K562 (cell line): Measurements from ENCODE around the gene CCDC167. TPM values are rescaled to one million over a fixed set of nuclear protein-coding genes. Genes with fewer than 3 reads are reported as not detected.

Experiments used
- ATAC-seq: fragments of 200-7000 bp; cut with Tn5 transposase; 3 replicates; pipeline ENCODE4 v1.9.1; 2020; ENCODE audit warnings: moderate library complexity
- BruUV-seq: library from RNA; stranded (reverse); fragments of 400-500 nt; replicated peaks from 2 replicates; lab custom pipeline; 2021; lab: Mats Ljungman, UMichigan
- CTCF ChIA-PET: fragments of 300-600 bp; formaldehyde crosslinking; extraction: SDS; loops from one replicate; lab custom pipeline; 2021; ENCODE audit warnings: low intra/inter-chr PET ratio; lab: Yijun Ruan, JAX
- POLR2A ChIA-PET: fragments of 300-600, 350-650 bp; sonication (Branson Sonifier 250); formaldehyde crosslinking; extraction: SDS; loops from one replicate; lab custom pipeline; 2021; ENCODE audit warnings: antibody characterized with exemption, inconsistent platforms; lab: Yijun Ruan, JAX
- DNase-seq, 4 experiments: peaks; one replicate each; pipeline versions ENCODE4 v3.0.0 to v3.0.0-alpha.2; 2011 to 2018; ENCODE audit warnings: low spot score in 3 of 4, mixed read lengths in 3 of 4; ENCODE audit errors: extremely low read depth in 1 of 4
- FAIRE-seq: peaks from 2 replicates; lab custom pipeline; 2011; peaks lifted over from hg19 to GRCh38; lab: Jason Lieb, UNC
- H2AFZ ChIP-seq: 2 replicates; pipeline ENCODE4 v1.6.0; 2011; ENCODE audit warnings: low read depth, low read length, control low read depth, inconsistent platforms
- H3K27ac ChIP-seq: fragments of 200-600 bp; 3 replicates; pipeline ENCODE4 v1.8.0; 2011; ENCODE audit warnings: low read depth, mild to moderate bottlenecking, control low read depth, inconsistent platforms, low read length, moderate library complexity, mixed read lengths; ENCODE audit errors: extremely low read depth
- H3K27me3 ChIP-seq, 2 experiments: fragments of 300-600 bp in 1 of 2; 2 replicates in 1 of 2; 3 replicates in 1 of 2; pipeline versions ENCODE4 v1.6.0 to v1.8.0; 2011; ENCODE audit warnings: inconsistent platforms in 2 of 2, low read length in 2 of 2, mild to moderate bottlenecking in 1 of 2, mixed read lengths in 1 of 2, moderate library complexity in 1 of 2; ENCODE audit not compliant: control insufficient read depth in 2 of 2, insufficient read depth in 2 of 2
- H3K36me3 ChIP-seq: fragments of 300-600 bp; 3 replicates; pipeline ENCODE4 v1.8.0; 2011; ENCODE audit warnings: mild to moderate bottlenecking, low read length, inconsistent platforms; ENCODE audit not compliant: control insufficient read depth, insufficient read depth
- H3K4me1 ChIP-seq, 2 experiments: fragments of 200-600 bp in 1 of 2; replicated peaks in 1 of 2; 2 replicates in 1 of 2; 3 replicates in 1 of 2; pipeline versions ENCODE4 v1.5.1 to v1.8.0; 2011; ENCODE audit warnings: inconsistent platforms in 2 of 2, low read length in 2 of 2, mild to moderate bottlenecking in 1 of 2, mixed read lengths in 1 of 2, moderate library complexity in 1 of 2; ENCODE audit not compliant: control insufficient read depth in 2 of 2, insufficient read depth in 2 of 2
- H3K4me2 ChIP-seq: 2 replicates; pipeline ENCODE4 v1.6.1; 2011; ENCODE audit warnings: low read length, control low read depth, inconsistent platforms, mixed read lengths; ENCODE audit not compliant: insufficient read depth
- H3K4me3 ChIP-seq: fragments of 200-600 bp; sonication (generic), shearing (Covaris generic); 2 replicates; pipeline ENCODE4 v1.5.1; 2016; ENCODE audit warnings: control low read depth, inconsistent platforms
- H3K79me2 ChIP-seq: fragments of 200-600 bp; 3 replicates; pipeline ENCODE4 v1.8.0; 2011; ENCODE audit warnings: low read length, inconsistent platforms; ENCODE audit not compliant: control insufficient read depth, insufficient read depth
- H3K9ac ChIP-seq, 2 experiments: 2 replicates each; pipeline versions ENCODE4 v1.6.0 to v1.6.1; 2011; ENCODE audit warnings: low read depth in 2 of 2, low read length in 2 of 2, control low read depth in 1 of 2, inconsistent platforms in 1 of 2, mild to moderate bottlenecking in 1 of 2, mixed read lengths in 1 of 2; ENCODE audit not compliant: insufficient read depth in 1 of 2
- H3K9me1 ChIP-seq: one replicate; pipeline ENCODE4 v1.6.0; 2011; ENCODE audit warnings: inconsistent platforms, mild to moderate bottlenecking, low read length, moderate library complexity; ENCODE audit not compliant: control insufficient read depth, insufficient read depth
- H3K9me3 ChIP-seq: replicated peaks from 2 replicates; pipeline ENCODE4 v1.5.1; 2011; ENCODE audit warnings: low read depth, low read length, inconsistent platforms; ENCODE audit not compliant: control insufficient read depth, insufficient read depth
- H4K20me1 ChIP-seq: replicated peaks from 2 replicates; pipeline ENCODE4 v1.6.1; 2011; ENCODE audit warnings: low read length, inconsistent platforms, mixed read lengths; ENCODE audit not compliant: control insufficient read depth, insufficient read depth
- CHD2 ChIP-seq: IDR thresholded peaks from 2 replicates; pipeline ENCODE4 v1.6.1; 2011; ENCODE audit warnings: low read depth, low read length
- EP300 ChIP-seq: IDR thresholded peaks from 2 replicates; pipeline ENCODE4 v1.6.1; 2012; ENCODE audit warnings: low read length, improper control_type of control experiment
- HDAC6 ChIP-seq: IDR thresholded peaks from 2 replicates; pipeline ENCODE4 v1.6.1; 2012; ENCODE audit warnings: low read depth, mild to moderate bottlenecking, control low read depth, inconsistent platforms, low read length, moderate library complexity
- HNRNPLL ChIP-seq: fragments of 200-400 bp; formaldehyde crosslinking; IDR thresholded peaks from 2 replicates; pipeline ENCODE4 v1.6.1; 2017; ENCODE audit warnings: low read length, low read depth, mild to moderate bottlenecking; ENCODE audit not compliant: poor library complexity, severe bottlenecking
- JUN ChIP-seq, 2 experiments: sonication (generic) in 1 of 2; formaldehyde crosslinking in 1 of 2; IDR thresholded peaks; 2 replicates each; pipeline versions ENCODE4 v1.6.1 to v1.8.0; 2012 to 2022; ENCODE audit warnings: borderline replicate concordance in 2 of 2, mild to moderate bottlenecking in 2 of 2, improper control_type of control experiment in 1 of 2, low read depth in 1 of 2, low read length in 1 of 2, missing genetic modification reagents in 1 of 2
- RBM15 ChIP-seq: fragments of 200-400 bp; formaldehyde crosslinking; IDR thresholded peaks from 2 replicates; pipeline ENCODE4 v1.6.1; 2018; ENCODE audit warnings: mild to moderate bottlenecking, low read length, moderate library complexity; ENCODE audit not compliant: insufficient read depth
- RUNX1 ChIP-seq: sonication (generic); IDR thresholded peaks from 2 replicates; pipeline ENCODE4 v1.6.1; 2016; ENCODE audit warnings: antibody characterized with exemption, low read depth
- SMARCB1 ChIP-seq: IDR thresholded peaks from 2 replicates; pipeline ENCODE4 v1.6.1; 2011; ENCODE audit warnings: improper control_type of control experiment, low read depth; ENCODE audit not compliant: insufficient read length
- STAT5A ChIP-seq: IDR thresholded peaks from 2 replicates; pipeline ENCODE4 v1.6.1; 2012; ENCODE audit warnings: low read length, inconsistent platforms, borderline replicate concordance
- ZBTB7A ChIP-seq: IDR thresholded peaks from 2 replicates; pipeline ENCODE4 v1.6.1; 2011; ENCODE audit warnings: low read depth, mild to moderate bottlenecking, low read length, moderate library complexity, borderline replicate concordance; ENCODE audit not compliant: control insufficient read depth
- ZNF561 ChIP-seq: fragments of 450-650 bp; formaldehyde crosslinking; conservative IDR thresholded peaks from 2 replicates; pipeline ENCODE4 v1.4.0; 2020; ENCODE audit warnings: mild to moderate bottlenecking, moderate library complexity
- ZNF76 ChIP-seq: fragments of 250-450 bp; sonication (Bioruptor Pico); IDR thresholded peaks from 2 replicates; pipeline ENCODE4 v1.4.0; 2020; ENCODE audit warnings: mild to moderate bottlenecking, moderate library complexity, borderline replicate concordance
- WGBS: fragments of 100-300 bp; shearing (Covaris generic); methylation state at CpG from one replicate; pipeline ENCODE4 v1.1.6; 2016; ENCODE audit warnings: low coverage, mixed read lengths; ENCODE audit not compliant: insufficient coverage; ENCODE audit errors: missing lambda C conversion rate; 5-methylcytosine and 5-hydroxymethylcytosine counted together
- in situ Hi-C: fragments of 300-500 bp; cut with MboI; formaldehyde crosslinking; loops from 4 replicates; pipeline ENCODE4 v1.15.0; 2018; ENCODE audit warnings: inconsistent platforms, mixed read lengths
- intact Hi-C: fragments of 100-400 bp; cut with micrococcal nuclease; formaldehyde crosslinking; loops from 2 replicates; pipeline ENCODE4 v1.14.2; 2022
- polyA plus RNA-seq, 8 experiments: library from polyadenylated mRNA; depleted of rRNA in 4 of 8; stranded (reverse) in 5 of 8; unstranded in 3 of 8; fragments of >200 nt; fragmentation: Nextera tagmentation in 2 of 8; fragmentation: Illumina TruSeq in 1 of 8; extraction: Ambion mirVana in 2 of 8; extraction: Trizol in 1 of 8; gene quantifications; 2 replicates each; pipeline versions ENCODE4 v1.2.1 to v1.2.3, GENCODE V29; 2011 to 2014; ENCODE audit warnings: inconsistent platforms in 1 of 8, missing spikeins in 1 of 8
- total RNA-seq, 7 experiments: library from RNA; depleted of rRNA in 6 of 7; stranded (reverse); fragments of >200 nt in 6 of 7; fragmentation: Illumina TruSeq in 2 of 7; extraction: Trizol in 2 of 7; gene quantifications; 2 replicates each; pipeline versions ENCODE4 v1.2.1 to v1.2.3, GENCODE V29; 2011 to 2021; ENCODE audit warnings: low replicate concordance in 1 of 7
- TF ChIP-seq, protein P1 (sequence below): IDR thresholded peaks from 2 replicates; pipeline ENCODE4 v1.6.1; 2012; ENCODE audit warnings: low read depth, low read length, improper control_type of control experiment, borderline replicate concordance
- TF ChIP-seq, protein P2 (sequence below): fragments of 450-650 bp; IDR thresholded peaks from 2 replicates; pipeline ENCODE4 v1.6.1; 2016; ENCODE audit warnings: antibody characterized with exemption
- TF ChIP-seq, protein P3 (sequence below), 3 experiments: fragments of 200-800 bp in 1 of 3; sonication (Bioruptor generic) in 1 of 3; sonication (generic) in 1 of 3; formaldehyde crosslinking in 1 of 3; IDR thresholded peaks; 2 replicates each; pipeline versions ENCODE4 v1.6.1 to v1.8.0; 2016 to 2022; ENCODE audit warnings: mild to moderate bottlenecking in 2 of 3, missing compliant biosample characterization in 2 of 3, missing genetic modification characterization in 2 of 3, missing genetic modification reagents in 1 of 3

The CCDC167 gene
- total and polyA plus RNA-seq, 9 of the 15 experiments (the other 6 are each of a cell fraction or from before 2014, with no cell fraction given) = 26.0 to 114 (median 45.2) TPM

DNA sequence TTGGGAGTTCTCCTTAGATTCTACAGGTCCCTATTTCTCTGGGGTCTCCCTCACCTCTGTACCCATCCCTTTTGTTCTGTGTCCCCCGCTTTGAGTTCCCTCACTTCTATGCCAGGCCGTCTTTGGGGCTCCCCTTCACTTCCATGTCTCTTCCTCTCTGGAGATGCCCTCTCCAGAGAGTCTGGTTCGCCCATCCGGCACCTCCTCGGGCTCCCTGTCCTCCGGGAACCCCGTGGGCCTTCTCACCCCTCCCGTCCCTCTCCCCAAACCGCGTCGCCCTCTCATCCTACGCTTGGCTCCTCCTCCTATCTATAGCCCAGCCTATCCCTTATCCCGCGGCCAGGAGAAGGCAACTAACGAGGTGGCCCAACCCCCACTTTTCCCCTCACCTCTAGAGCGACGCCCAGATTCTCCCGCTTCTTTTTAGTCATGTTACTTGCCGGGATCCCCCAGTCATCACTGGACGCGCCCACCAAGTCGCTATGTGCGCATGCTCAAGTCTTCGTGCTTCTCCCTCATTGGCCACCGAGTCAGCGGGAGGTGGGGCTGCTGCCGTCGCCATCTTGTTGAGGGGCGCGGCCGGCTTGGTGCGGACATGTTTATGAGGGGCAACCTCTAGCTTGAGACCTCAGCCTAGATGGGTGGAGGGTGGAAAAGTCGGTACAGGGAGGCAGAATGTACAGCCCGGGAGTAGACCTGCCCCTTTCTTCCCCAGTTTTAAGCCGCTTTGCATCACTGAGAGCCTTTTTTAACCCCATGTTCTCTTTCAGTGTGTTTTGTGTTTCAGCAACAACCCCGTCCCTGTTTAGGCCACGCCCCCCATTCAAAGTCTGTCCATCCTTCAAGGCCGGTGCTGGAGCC is at the start of gene CCDC167 (continued):
- TF ChIP-seq, protein P1, sequence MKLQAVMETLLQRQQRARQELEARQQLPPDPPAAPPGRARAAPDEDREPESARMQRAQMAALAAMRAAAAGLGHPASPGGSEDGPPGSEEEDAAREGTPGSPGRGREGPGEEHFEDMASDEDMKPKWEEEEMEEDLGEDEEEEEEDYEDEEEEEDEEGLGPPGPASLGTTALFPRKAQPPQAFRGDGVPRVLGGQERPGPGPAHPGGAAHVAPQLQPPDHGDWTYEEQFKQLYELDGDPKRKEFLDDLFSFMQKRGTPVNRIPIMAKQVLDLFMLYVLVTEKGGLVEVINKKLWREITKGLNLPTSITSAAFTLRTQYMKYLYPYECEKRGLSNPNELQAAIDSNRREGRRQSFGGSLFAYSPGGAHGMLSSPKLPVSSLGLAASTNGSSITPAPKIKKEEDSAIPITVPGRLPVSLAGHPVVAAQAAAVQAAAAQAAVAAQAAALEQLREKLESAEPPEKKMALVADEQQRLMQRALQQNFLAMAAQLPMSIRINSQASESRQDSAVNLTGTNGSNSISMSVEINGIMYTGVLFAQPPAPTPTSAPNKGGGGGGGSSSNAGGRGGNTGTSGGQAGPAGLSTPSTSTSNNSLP = no peak
- TF ChIP-seq ZNF561 = no peak
- no peak for TF ChIP-seq HDAC6
- peak; percentile 34 for TF ChIP-seq HNRNPLL
- 0 out of 2 replicates have a peak, but pooled peaks have one; percentile 52 for TF ChIP-seq CHD2
- no peak for TF ChIP-seq STAT5A
- no peak for TF ChIP-seq RUNX1

DNA sequence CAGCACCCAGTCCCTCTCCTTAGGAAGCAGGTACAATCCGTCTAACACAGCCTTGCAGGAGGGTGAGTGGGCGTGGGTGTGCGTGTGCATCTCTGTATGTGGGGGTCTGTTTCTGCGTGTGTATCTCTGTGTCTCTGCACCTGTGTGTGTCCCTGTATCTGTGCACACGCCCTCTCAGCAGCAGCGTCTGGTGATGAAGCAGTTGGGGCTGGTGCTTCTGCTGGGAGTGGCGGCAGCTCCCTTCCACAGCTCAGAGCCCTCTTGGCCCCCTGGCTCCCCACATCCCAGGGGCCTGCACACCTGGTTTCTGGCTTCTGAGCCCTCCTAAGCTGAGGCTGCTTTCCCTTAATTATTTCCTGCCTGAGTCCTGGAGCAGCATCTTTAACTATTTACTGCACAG is 49.5 kb upstream of the CCDC167 start:
- Histone ChIP-seq H3K9me1 (peaks cover 4% of the 10 kb centered on the region), H3K4me1 (no peaks in the 10 kb centered on the region), H3K79me2 (no peaks in the 10 kb centered on the region), H3K27ac (no peak overlapping the region), H3K36me3 (no peaks in the 10 kb centered on the region), H4K20me1 (peaks cover 20% of the 10 kb centered on the region; the same call in 1 of the 2 replicates), H3K4me2 (no peak overlapping the region), H3K9me3 (no peaks in the 10 kb centered on the region), H2AFZ (no peak overlapping the region), H3K27me3 (peaks cover 65 to 91% of the 10 kb centered on the region in 2 experiments), H3K4me3 (no peak overlapping the region), H3K9ac (no peak overlapping the region)
- ATAC-seq = peak; percentile 13; the same call in 1 of the 3 replicates
- WGBS = 0% methylated on average over 7 of the region's 7 CpGs
- CTCF ChIA-PET = no interaction called here
- DNase-seq = no peak
- intact Hi-C loops = no loop called here
- no TSS peak for BruUV-seq
- TF ChIP-seq HDAC6 (no peak), SMARCB1 (no peak), ZNF76 (CRISPR knock-in tag) (no peak), RBM15 (no peak), EP300 (no peak), JUN (IDR thresholded peaks at IDR 0.05; ENCODE audit: borderline replicate concordance, low read depth, low read length) (no peak), JUN (CRISPR knock-in tag; IDR thresholded peaks at IDR 0.05; ENCODE audit: borderline replicate concordance) (no peak), ZBTB7A (no peak)
- TF ChIP-seq, protein P2, sequence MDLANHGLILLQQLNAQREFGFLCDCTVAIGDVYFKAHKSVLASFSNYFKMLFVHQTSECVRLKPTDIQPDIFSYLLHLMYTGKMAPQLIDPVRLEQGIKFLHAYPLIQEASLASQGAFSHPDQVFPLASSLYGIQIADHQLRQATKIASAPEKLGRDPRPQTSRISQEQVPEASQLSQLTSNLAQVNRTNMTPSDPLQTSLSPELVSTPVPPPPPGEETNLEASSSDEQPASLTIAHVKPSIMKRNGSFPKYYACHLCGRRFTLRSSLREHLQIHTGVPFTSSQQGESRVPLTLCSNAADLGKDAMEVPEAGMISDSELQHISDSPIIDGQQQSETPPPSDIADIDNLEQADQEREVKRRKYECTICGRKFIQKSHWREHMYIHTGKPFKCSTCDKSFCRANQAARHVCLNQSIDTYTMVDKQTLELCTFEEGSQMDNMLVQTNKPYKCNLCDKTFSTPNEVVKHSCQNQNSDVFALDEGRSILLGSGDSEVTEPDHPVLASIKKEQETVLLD = no peak
- TF ChIP-seq, protein P3, sequence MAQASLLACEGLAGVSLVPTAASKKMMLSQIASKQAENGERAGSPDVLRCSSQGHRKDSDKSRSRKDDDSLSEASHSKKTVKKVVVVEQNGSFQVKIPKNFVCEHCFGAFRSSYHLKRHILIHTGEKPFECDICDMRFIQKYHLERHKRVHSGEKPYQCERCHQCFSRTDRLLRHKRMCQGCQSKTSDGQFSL (CRISPR knock-in tag; IDR thresholded peaks at IDR 0.05) = no peak
- TF ChIP-seq, protein P3 (tag; IDR thresholded peaks at IDR 0.05) = no peak
- FAIRE-seq = no peak
- in situ Hi-C loops = no loop called here
- POLR2A ChIA-PET = interaction anchor here (0.6 kb wide), 1 partner anchor 16 kb away, joined by 3 read pairs; no protein-coding TSS in a partner anchor
